ENCODE results near the gene USP30.

GRCh38 chr12:109098651-109099050, 46.3 kb downstream of the USP30 start:
- TF ChIP-seq, protein P1, sequence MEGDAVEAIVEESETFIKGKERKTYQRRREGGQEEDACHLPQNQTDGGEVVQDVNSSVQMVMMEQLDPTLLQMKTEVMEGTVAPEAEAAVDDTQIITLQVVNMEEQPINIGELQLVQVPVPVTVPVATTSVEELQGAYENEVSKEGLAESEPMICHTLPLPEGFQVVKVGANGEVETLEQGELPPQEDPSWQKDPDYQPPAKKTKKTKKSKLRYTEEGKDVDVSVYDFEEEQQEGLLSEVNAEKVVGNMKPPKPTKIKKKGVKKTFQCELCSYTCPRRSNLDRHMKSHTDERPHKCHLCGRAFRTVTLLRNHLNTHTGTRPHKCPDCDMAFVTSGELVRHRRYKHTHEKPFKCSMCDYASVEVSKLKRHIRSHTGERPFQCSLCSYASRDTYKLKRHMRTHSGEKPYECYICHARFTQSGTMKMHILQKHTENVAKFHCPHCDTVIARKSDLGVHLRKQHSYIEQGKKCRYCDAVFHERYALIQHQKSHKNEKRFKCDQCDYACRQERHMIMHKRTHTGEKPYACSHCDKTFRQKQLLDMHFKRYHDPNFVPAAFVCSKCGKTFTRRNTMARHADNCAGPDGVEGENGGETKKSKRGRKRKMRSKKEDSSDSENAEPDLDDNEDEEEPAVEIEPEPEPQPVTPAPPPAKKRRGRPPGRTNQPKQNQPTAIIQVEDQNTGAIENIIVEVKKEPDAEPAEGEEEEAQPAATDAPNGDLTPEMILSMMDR (IDR thresholded peaks at IDR 0.05; ENCODE audit: borderline replicate concordance, extremely low read depth, low read length, poor library complexity, severe bottlenecking): no peak
- no peak for TF ChIP-seq EZH2 (IDR thresholded peaks at IDR 0.05; ENCODE audit: borderline replicate concordance, low read depth, low read length, severe bottlenecking)
